Measurements from ENCODE around the gene VMO1. TPM values are rescaled to one million over a fixed set of nuclear protein-coding genes. Genes with fewer than 3 reads are reported as not detected.

The VMO1 gene
- total RNA-seq, 2 experiments from 2014 or later = not detected

DNA sequence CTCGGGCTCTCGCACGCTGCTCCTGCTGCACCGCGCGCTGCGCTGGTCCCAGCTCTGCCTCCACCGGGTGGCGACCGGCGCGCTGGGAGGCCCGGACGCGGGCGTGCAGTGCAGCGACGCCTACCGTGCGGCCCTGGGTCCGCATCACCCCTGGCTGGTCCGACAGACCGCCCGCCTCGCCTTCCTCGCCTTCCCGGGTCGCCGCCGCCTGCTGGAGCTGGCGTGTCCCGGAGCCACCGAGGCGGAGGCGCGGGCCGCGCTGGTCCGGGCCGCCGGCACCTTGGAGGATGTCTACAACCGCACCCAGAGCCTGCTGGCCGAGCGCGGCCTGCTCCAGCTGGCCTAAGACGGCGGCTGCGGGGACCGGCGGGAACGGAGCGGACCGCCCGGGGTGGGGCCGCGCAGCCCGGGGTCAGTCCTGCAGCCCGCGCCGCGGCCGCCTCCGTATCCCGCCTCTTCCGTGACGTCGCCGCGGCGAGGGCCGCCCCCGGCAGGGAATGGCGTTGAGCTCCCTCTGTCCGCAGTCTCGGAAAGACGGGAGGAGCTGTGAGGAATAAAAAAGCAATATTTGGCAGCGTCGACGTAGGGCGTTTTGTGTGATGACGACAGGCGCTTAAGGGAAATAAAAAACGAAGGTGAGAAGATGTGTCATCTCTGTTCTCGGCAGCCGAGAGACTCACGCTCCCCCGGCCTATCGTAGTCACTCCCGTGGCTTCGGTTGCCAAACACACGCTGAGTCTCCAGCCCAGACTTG lies 4.0 kb upstream of the VMO1 start:
- ChIA-PET POLR2A (interaction anchor here (0.6 to 2.3 kb wide), 15 partner anchors 10 to 150 kb away, joined by 3 to 11 read pairs (median 4); partner anchors contain the start of genes ARRB2, C17orf107, MINK1 and PELP1), CTCF (interaction anchor here (0.7 to 3.4 kb wide), 33 partner anchors 9 to 574 kb away, joined by 3 to 15 read pairs (median 4); partner anchors contain the start of genes ARRB2, C17orf107, CHRNE and CXCL16)
- Mint-ChIP-seq H3K36me3 (ENCODE audit: low read depth) (no peaks in the 10 kb centered on the region), H3K4me1 (ENCODE audit: low read depth) (peaks cover 22% of the 10 kb centered on the region), H3K27me3 (peaks cover 34% of the 10 kb centered on the region), H3K9me3 (no peaks in the 10 kb centered on the region), H3K27ac (peak overlapping the region; percentile 91), H3K4me3 (peak overlapping the region; percentile 79)
- DNase-seq (peak; percentile 89), ATAC-seq (peak; percentile 88)
- TF ChIP-seq, protein P1, sequence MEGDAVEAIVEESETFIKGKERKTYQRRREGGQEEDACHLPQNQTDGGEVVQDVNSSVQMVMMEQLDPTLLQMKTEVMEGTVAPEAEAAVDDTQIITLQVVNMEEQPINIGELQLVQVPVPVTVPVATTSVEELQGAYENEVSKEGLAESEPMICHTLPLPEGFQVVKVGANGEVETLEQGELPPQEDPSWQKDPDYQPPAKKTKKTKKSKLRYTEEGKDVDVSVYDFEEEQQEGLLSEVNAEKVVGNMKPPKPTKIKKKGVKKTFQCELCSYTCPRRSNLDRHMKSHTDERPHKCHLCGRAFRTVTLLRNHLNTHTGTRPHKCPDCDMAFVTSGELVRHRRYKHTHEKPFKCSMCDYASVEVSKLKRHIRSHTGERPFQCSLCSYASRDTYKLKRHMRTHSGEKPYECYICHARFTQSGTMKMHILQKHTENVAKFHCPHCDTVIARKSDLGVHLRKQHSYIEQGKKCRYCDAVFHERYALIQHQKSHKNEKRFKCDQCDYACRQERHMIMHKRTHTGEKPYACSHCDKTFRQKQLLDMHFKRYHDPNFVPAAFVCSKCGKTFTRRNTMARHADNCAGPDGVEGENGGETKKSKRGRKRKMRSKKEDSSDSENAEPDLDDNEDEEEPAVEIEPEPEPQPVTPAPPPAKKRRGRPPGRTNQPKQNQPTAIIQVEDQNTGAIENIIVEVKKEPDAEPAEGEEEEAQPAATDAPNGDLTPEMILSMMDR (IDR thresholded peaks at IDR 0.05) = peak; percentile 91
- intact Hi-C loops (cut with micrococcal nuclease) = loop anchor here (5.0 kb wide), 1 partner anchor 92 kb away; no protein-coding TSS in a partner anchor

DNA sequence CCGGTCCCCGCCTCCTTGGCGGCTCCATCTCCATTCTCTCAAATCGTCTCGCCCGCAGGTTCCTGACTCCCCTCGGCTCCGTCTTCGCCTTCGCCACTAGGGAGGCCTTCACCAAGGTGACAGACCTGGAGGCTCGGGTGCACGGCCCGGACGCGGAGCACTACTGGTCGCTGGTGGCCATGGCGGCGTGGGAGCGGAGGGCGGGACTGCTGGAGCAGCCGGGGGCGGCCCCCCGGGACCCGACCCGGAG lies 3.5 kb upstream of the VMO1 start:
- Mint-ChIP-seq H3K4me1 (ENCODE audit: low read depth) (peaks cover 22% of the 10 kb centered on the region), H3K27ac (peak overlapping the region; percentile 20), H3K27me3 (peaks cover 37% of the 10 kb centered on the region), H3K36me3 (ENCODE audit: low read depth) (no peaks in the 10 kb centered on the region), H3K4me3 (peak overlapping the region; percentile 72), H3K9me3 (no peaks in the 10 kb centered on the region)
- ChIA-PET POLR2A (interaction anchor here (0.6 to 2.3 kb wide), 11 partner anchors 10 to 150 kb away, joined by 3 to 11 read pairs (median 6); partner anchors contain the start of genes ARRB2, C17orf107, MINK1 and PELP1), CTCF (interaction anchor here (0.7 to 3.4 kb wide), 27 partner anchors 9 to 240 kb away, joined by 3 to 15 read pairs (median 4); partner anchors contain the start of genes ARRB2, C17orf107, CHRNE and CXCL16)
- no peak for DNase-seq
- ATAC-seq = no peak
- TF ChIP-seq, protein P1 (IDR thresholded peaks at IDR 0.05) = no peak
- intact Hi-C loops (cut with micrococcal nuclease) = loop anchor here (5.0 kb wide), 1 partner anchor 93 kb away; no protein-coding TSS in a partner anchor

DNA sequence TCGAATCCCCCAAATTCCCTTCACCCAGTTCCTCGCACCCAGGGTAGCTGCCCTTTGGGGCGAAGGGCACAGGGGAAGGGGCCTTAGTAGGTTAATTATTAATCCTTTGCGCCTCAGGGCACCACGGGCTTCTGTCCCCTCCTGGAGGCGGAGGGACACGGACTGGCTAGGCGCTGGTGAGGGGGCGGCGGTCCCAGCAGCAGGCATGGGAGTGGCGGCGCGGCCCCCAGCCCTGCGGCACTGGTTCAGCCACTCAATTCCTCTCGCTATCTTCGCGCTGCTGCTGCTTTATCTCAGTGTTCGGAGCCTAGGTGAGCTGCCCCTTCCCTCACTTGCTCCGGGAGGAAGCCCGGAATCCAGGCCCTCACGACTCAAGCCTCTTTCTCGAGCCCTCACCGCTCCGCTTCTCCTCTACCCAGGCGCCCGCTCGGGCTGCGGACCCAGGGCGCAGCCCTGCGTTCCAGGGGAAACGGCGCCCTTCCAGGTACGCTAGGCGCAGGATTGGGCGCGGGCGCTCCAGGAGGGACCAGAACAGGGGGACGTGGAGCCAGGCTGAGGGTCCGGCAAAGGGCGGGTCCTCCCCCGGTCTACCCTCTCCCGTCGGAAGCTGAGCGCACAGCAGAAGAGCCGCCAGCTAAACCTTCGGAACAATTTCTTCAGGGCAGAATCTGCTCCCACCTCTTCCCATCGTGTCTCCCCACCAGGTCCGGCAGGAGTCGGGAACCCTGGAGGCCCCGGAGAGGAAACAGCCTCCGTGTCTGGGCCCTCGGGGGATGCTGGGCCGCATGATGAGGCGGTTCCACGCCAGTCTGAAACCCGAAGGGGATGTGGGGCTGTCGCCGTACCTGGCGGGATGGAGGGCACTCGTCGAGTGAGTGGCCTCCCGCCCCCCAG lies 2.9 kb upstream of the VMO1 start, which contains the start of gene GLTPD2:
Gene GLTPD2 (plus strand): TSS at position 158 of the 894 bp plus-strand sequence. CDS start 48 bp downstream, at position 206.
- ATAC-seq (no peak), DNase-seq (no peak)
- H3K36me3 Mint-ChIP-seq (ENCODE audit: low read depth) = no peaks in the 10 kb centered on the region
- POLR2A ChIA-PET = interaction anchor here (1.1 to 2.3 kb wide), 9 partner anchors 11 to 110 kb away, joined by 3 to 11 read pairs (median 6); partner anchors contain the start of genes ARRB2, C17orf107, MINK1 and PELP1
- H3K9me3 Mint-ChIP-seq = no peaks in the 10 kb centered on the region
- CTCF ChIA-PET = interaction anchor here (0.6 to 3.4 kb wide), 23 partner anchors 10 to 112 kb away, joined by 3 to 15 read pairs (median 4); partner anchors contain the start of genes C17orf107, CXCL16, MED11 and PLD2
- TF ChIP-seq, protein P1 (IDR thresholded peaks at IDR 0.05) = no peak
- H3K4me3 Mint-ChIP-seq = peak within 1 kb of the TSS; percentile 72
- H3K27me3 Mint-ChIP-seq = peaks cover 41% of the 10 kb centered on the region
- H3K27ac Mint-ChIP-seq = peak within 1 kb of the TSS; percentile 20
- H3K4me1 Mint-ChIP-seq (ENCODE audit: low read depth) = peaks cover 22% of the 10 kb centered on the region
- intact Hi-C loops (cut with micrococcal nuclease) = loop anchor here (5.0 kb wide), 1 partner anchor 93 kb away; no protein-coding TSS in a partner anchor

DNA sequence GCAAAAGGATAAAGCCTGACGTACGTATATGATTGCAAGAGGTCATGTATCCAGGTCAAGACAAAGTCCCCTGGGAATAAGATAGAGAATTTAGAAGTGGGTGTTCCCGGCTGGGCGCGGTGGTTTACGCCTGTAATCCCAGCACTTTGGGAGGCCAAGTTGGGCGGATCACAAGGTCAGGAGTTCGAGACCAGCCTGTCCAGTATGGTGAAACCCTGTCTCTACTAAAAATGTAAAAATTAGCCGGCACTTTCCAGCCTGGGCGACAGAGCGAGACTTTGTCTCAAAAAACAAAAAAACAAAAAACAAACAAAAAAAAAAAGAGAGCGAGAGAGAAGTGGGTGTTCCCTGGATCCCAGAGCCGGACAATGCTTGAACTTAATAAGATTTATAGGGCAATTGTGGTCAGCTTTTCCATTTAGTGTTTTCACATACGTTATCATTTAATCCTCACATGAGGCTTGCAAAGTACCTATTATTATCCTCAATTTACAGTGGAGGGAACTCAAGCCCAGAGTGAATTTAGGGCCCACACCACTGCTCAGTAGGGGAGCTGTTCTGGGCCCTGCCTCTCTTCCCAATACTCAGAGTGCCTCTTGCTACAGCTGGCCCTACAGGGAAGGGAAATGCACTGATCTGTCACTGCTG lies 2.1 kb upstream of the VMO1 start:
- intact Hi-C loops (cut with micrococcal nuclease) = loop anchor here (5.0 kb wide), 1 partner anchor 94 kb away; no protein-coding TSS in a partner anchor
- Mint-ChIP-seq H3K27ac (no peak overlapping the region), H3K36me3 (ENCODE audit: low read depth) (no peaks in the 10 kb centered on the region), H3K4me3 (peak overlapping the region; percentile 72), H3K27me3 (peaks cover 45% of the 10 kb centered on the region), H3K4me1 (ENCODE audit: low read depth) (peaks cover 22% of the 10 kb centered on the region), H3K9me3 (no peaks in the 10 kb centered on the region)
- TF ChIP-seq, protein P1 (IDR thresholded peaks at IDR 0.05) = no peak
- ChIA-PET POLR2A (interaction anchor here (1.4 to 2.3 kb wide), 2 partner anchors 19 to 46 kb away, joined by 3 to 8 read pairs; partner anchors contain the start of genes MINK1 and PLD2), CTCF (interaction anchor here (0.6 to 3.4 kb wide), 7 partner anchors 8 to 100 kb away, joined by 3 to 15 read pairs (median 3); partner anchors contain the start of genes PLD2 and PSMB6)
- no peak for DNase-seq
- ATAC-seq = no peak

Data from activated CD8-positive, alpha-beta T cell treated with anti-CD3 and anti-CD28 coated beads for 36 hours (primary cell).